B cell (primary cell): Measurements from ENCODE around the gene ZPBP2.

Experiments
- EZH2 ChIP-seq: IDR thresholded peaks from 2 replicates; pipeline ENCODE4 v1.6.1; 2012; ENCODE audit warnings: borderline replicate concordance, low read depth, mild to moderate bottlenecking, moderate library complexity, low read length; ENCODE audit not compliant: insufficient read depth, poor library complexity, severe bottlenecking
- TF ChIP-seq, protein P1 (sequence below): fragments of 200-600 bp; IDR thresholded peaks from one replicate; pipeline ENCODE4 v1.8.0; 2022; ENCODE audit warnings: antibody characterized with exemption, mild to moderate bottlenecking

DNA sequence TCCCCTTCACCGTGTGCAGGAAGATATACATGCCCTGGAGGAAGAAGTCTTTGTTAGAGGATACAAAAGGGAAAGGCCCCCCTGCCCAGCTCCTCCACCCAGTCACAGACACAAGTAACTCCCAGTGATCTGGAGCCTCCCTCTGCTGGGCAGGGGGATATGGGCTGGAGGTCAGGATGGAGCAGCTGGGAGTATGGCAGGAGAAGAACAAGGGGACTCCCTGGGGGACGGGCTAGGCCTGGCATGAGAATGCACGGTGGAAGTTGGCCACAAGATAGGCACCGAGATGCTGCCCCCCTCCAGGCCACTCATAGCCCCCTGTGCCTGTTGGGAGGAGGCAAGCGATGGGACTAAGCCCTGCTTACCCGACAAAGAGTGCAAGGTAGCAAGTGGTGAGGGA, 55.2 kb downstream of the ZPBP2 start:
- TF ChIP-seq, protein P1, sequence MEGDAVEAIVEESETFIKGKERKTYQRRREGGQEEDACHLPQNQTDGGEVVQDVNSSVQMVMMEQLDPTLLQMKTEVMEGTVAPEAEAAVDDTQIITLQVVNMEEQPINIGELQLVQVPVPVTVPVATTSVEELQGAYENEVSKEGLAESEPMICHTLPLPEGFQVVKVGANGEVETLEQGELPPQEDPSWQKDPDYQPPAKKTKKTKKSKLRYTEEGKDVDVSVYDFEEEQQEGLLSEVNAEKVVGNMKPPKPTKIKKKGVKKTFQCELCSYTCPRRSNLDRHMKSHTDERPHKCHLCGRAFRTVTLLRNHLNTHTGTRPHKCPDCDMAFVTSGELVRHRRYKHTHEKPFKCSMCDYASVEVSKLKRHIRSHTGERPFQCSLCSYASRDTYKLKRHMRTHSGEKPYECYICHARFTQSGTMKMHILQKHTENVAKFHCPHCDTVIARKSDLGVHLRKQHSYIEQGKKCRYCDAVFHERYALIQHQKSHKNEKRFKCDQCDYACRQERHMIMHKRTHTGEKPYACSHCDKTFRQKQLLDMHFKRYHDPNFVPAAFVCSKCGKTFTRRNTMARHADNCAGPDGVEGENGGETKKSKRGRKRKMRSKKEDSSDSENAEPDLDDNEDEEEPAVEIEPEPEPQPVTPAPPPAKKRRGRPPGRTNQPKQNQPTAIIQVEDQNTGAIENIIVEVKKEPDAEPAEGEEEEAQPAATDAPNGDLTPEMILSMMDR, result no peak
- TF ChIP-seq EZH2, result no peak
